CD4-positive, alpha-beta memory T cell (primary cell): ENCODE measurements around the gene TAPBPL. TPM values are rescaled to one million over a fixed set of nuclear protein-coding genes. Genes with fewer than 3 reads are reported as not detected.
A peak's percentile ranks its signal among the peaks of the same experiment; 100 is the strongest.

ENCODE experiments used
- CTCF ChIA-PET: fragments of 350-600 bp; sonication (Branson Sonifier 250); formaldehyde crosslinking; loops from one replicate; lab custom pipeline; 2021; ENCODE audit warnings: inconsistent platforms; ENCODE audit not compliant: partially characterized antibody; lab: Charles Lee
- POLR2A ChIA-PET: fragments of 350-600 bp; sonication (Branson Sonifier 250); formaldehyde crosslinking; loops from one replicate; lab custom pipeline; 2021; ENCODE audit not compliant: partially characterized antibody; lab: Charles Lee
- DNase-seq, 5 donors: peaks; one replicate each; pipeline versions ENCODE4 v3.0.0 to v3.0.0-alpha.2; 2020 to 2022; ENCODE audit warnings: mixed read lengths in 1 of 5
- H3K27ac ChIP-seq: one replicate; pipeline ENCODE4 v1.7.0; 2013; ENCODE audit warnings: low read depth, low read length
- H3K27me3 ChIP-seq: 2 replicates; pipeline ENCODE4 v1.7.0; 2013; ENCODE audit warnings: mild to moderate bottlenecking, low read length, moderate library complexity; ENCODE audit not compliant: insufficient read depth
- H3K36me3 ChIP-seq: 2 replicates; pipeline ENCODE4 v1.7.0; 2013; ENCODE audit warnings: mild to moderate bottlenecking, low read length, moderate library complexity; ENCODE audit not compliant: insufficient read depth
- H3K4me1 ChIP-seq: 2 replicates; pipeline ENCODE4 v1.7.0; 2013; ENCODE audit warnings: mild to moderate bottlenecking, low read length, moderate library complexity; ENCODE audit not compliant: insufficient read depth
- H3K4me3 ChIP-seq, 2 donors: one replicate each; pipeline ENCODE4 v1.7.0; 2013; ENCODE audit warnings: low read length in 2 of 2, mild to moderate bottlenecking in 1 of 2
- H3K9me3 ChIP-seq, 2 donors: one replicate each; pipeline ENCODE4 v1.7.0; 2013; ENCODE audit warnings: low read length in 2 of 2, control low read depth in 1 of 2; ENCODE audit not compliant: control insufficient read depth in 1 of 2
- H3K27ac Mint-ChIP-seq, 7 donors: one replicate each; pipeline ENCODE4 v1.8.0; 2020 to 2021; ENCODE audit warnings: mixed read lengths in 7 of 7, mild to moderate bottlenecking in 6 of 7, inconsistent platforms in 3 of 7, moderate library complexity in 3 of 7
- H3K27me3 Mint-ChIP-seq, 2 donors: one replicate each; pipeline ENCODE4 v1.8.0; 2020 to 2021; ENCODE audit warnings: mixed read lengths in 2 of 2
- H3K36me3 Mint-ChIP-seq, 2 donors: one replicate each; pipeline ENCODE4 v1.8.0; 2020 to 2021; ENCODE audit warnings: mixed read lengths in 2 of 2, inconsistent platforms in 1 of 2, mild to moderate bottlenecking in 1 of 2
- H3K4me1 Mint-ChIP-seq, 4 donors: one replicate each; pipeline ENCODE4 v1.8.0; 2020 to 2021; ENCODE audit warnings: mixed read lengths in 4 of 4, mild to moderate bottlenecking in 1 of 4
- H3K4me3 Mint-ChIP-seq, 8 donors: one replicate each; pipeline ENCODE4 v1.8.0; 2020 to 2021; ENCODE audit warnings: mixed read lengths in 8 of 8, mild to moderate bottlenecking in 7 of 8, moderate library complexity in 6 of 8, inconsistent platforms in 3 of 8
- H3K9me3 Mint-ChIP-seq, 8 donors: one replicate each; pipeline ENCODE4 v1.8.0; 2020 to 2021; ENCODE audit warnings: mixed read lengths in 8 of 8, mild to moderate bottlenecking in 5 of 8, inconsistent platforms in 3 of 8, moderate library complexity in 1 of 8
- intact Hi-C: fragments of 100-400 bp; cut with micrococcal nuclease; formaldehyde crosslinking; loops from one replicate; pipeline ENCODE4 v1.15.1; 2023
- polyA plus RNA-seq, 2 donors: library from polyadenylated mRNA; unstranded; fragments of 300-500 nt; fragmentation: Illumina TruSeq; gene quantifications; one replicate each; pipeline ENCODE4 v1.2.3, GENCODE V29; 2021
- total RNA-seq, 2 experiments: library from RNA; stranded (reverse); gene quantifications; one replicate each; pipeline ENCODE4 v1.2.3, GENCODE V29; 2021

Gene TAPBPL
- total and polyA plus RNA-seq, 4 experiments from 2014 or later, result 66.4 to 116 (median 84.6) TPM

- ChIA-PET POLR2A (interaction anchor here (1.5 to 18.0 kb wide), 10 partner anchors 8 to 108 kb away, joined by 5 to 728 read pairs (median 24); partner anchors contain the start of genes GAPDH, TAPBPL and VAMP1), CTCF (interaction anchor here (1.0 to 15.4 kb wide), 9 partner anchors 9 to 429 kb away, joined by 3 to 247 read pairs (median 10); partner anchors contain the start of genes GAPDH and VAMP1)
- peak overlapping the region; percentile 83 to 99 (median 96) for H3K4me3 Mint-ChIP-seq
- Histone ChIP-seq H3K27me3 (no peaks in the 10 kb centered on the region), H3K36me3 (no peaks in the 10 kb centered on the region), H3K27ac (peak overlapping the region; percentile 41), H3K4me3 (no peak overlapping the region), H3K4me1 (peaks cover 37% of the 10 kb centered on the region), H3K9me3 (no peaks in the 10 kb centered on the region)
- intact Hi-C loops, result no loop called here
- no peak for DNase-seq
- peaks cover 23 to 28% of the 10 kb centered on the region in 2 donors for H3K36me3 Mint-ChIP-seq
- H3K9me3 Mint-ChIP-seq, result no peaks in the 10 kb centered on the region
- peaks cover 28 to 64% (median 40%) of the 10 kb centered on the region in 4 donors for H3K4me1 Mint-ChIP-seq
- H3K27me3 Mint-ChIP-seq, result no peaks in the 10 kb centered on the region
- H3K27ac Mint-ChIP-seq, result peak overlapping the region; percentile 80 to 99 (median 92)
Observed at GRCh38 chr12:6443361-6443983, 8.4 kb upstream of the TAPBPL start.

GRCh38 chr12:6444031-6444430 lies 7.8 kb upstream of the TAPBPL start:
- H3K9me3 Mint-ChIP-seq, result no peaks in the 10 kb centered on the region
- intact Hi-C loops, result loop anchor here (1.0 kb wide), 4 partner anchors 8 to 18 kb away; partner anchors contain the start of gene TAPBPL
- peak overlapping the region; percentile 80 to 99 (median 93) for H3K27ac Mint-ChIP-seq
- CTCF ChIA-PET, result interaction anchor here (1.0 to 15.4 kb wide), 9 partner anchors 9 to 428 kb away, joined by 3 to 247 read pairs (median 10); partner anchors contain the start of genes GAPDH and VAMP1
- Histone ChIP-seq H3K27ac (peak overlapping the region; percentile 41), H3K9me3 (no peaks in the 10 kb centered on the region), H3K4me3 (no peak overlapping the region), H3K27me3 (no peaks in the 10 kb centered on the region), H3K36me3 (no peaks in the 10 kb centered on the region), H3K4me1 (peaks cover 37% of the 10 kb centered on the region)
- DNase-seq, result no peak
- H3K4me3 Mint-ChIP-seq, result peak overlapping the region; percentile 83 to 99 (median 96)
- H3K4me1 Mint-ChIP-seq, result peaks cover 28 to 64% (median 40%) of the 10 kb centered on the region in 4 donors
- POLR2A ChIA-PET, result interaction anchor here (1.2 to 18.0 kb wide), 11 partner anchors 8 to 108 kb away, joined by 3 to 728 read pairs (median 19); partner anchors contain the start of genes GAPDH, TAPBPL and VAMP1
- no peaks in the 10 kb centered on the region for H3K27me3 Mint-ChIP-seq
- peaks cover 23 to 28% of the 10 kb centered on the region in 2 donors for H3K36me3 Mint-ChIP-seq

- no peaks in the 10 kb centered on the region for H3K9me3 Mint-ChIP-seq
- CTCF ChIA-PET, result interaction anchor here (1.0 to 15.4 kb wide), 11 partner anchors 10 to 110 kb away, joined by 3 to 247 read pairs (median 5); partner anchors contain the start of genes GAPDH and VAMP1
- H3K27ac Mint-ChIP-seq, result peak within 1 kb of the TSS; percentile 91 to 99 (median 95)
- H3K36me3 ChIP-seq, result peaks cover under 1% of the 10 kb centered on the region
- H3K27me3 ChIP-seq, result no peaks in the 10 kb centered on the region
- peak within 1 kb of the TSS; percentile 73 for H3K27ac ChIP-seq
- H3K4me3 ChIP-seq, result peak within 1 kb of the TSS; percentile 94 to 99
- H3K36me3 Mint-ChIP-seq, result peaks cover 23 to 31% of the 10 kb centered on the region in 2 donors
- no peaks in the 10 kb centered on the region for H3K27me3 Mint-ChIP-seq
- intact Hi-C loops, result loop anchor here (1.0 kb wide), 4 partner anchors 7 to 18 kb away; partner anchors contain the start of gene TAPBPL
- POLR2A ChIA-PET, result interaction anchor here (0.6 to 18.0 kb wide), 17 partner anchors 7 to 187 kb away, joined by 3 to 728 read pairs (median 6); partner anchors contain the start of genes GAPDH, MRPL51, TAPBPL and VAMP1
- peak within 1 kb of the TSS; percentile 94 to 99 (median 98) for H3K4me3 Mint-ChIP-seq
- H3K9me3 ChIP-seq, result no peaks in the 10 kb centered on the region
- DNase-seq, result peak; percentile 57 to 63 (median 58)
- peaks cover 41% of the 10 kb centered on the region for H3K4me1 ChIP-seq
- H3K4me1 Mint-ChIP-seq, result peaks cover 28 to 67% (median 42%) of the 10 kb centered on the region in 4 donors
Observed at GRCh38 chr12:6444704-6445688, 6.8 kb upstream of the TAPBPL start, which contains the start of gene CD27. Gene CD27, plus strand, starts transcription at chr12:6444955. Its CDS starts 141 bp downstream, at chr12:6445096.

GRCh38 chr12:6450091-6450868 lies 1.6 kb upstream of the TAPBPL start:
- POLR2A ChIA-PET, result interaction anchor here (0.7 to 18.0 kb wide), 12 partner anchors 8 to 121 kb away, joined by 3 to 728 read pairs (median 36); partner anchors contain the start of genes GAPDH, MRPL51 and VAMP1

GRCh38 chr12:6450869-6451347 lies 934 bp upstream of the TAPBPL start:
- CTCF ChIA-PET, result interaction anchor here (0.9 to 15.4 kb wide), 7 partner anchors 12 to 127 kb away, joined by 3 to 247 read pairs (median 11); partner anchors contain the start of gene VAMP1
- Mint-ChIP-seq H3K36me3 (peaks cover 50 to 71% of the 10 kb centered on the region in 2 donors), H3K9me3 (no peaks in the 10 kb centered on the region), H3K27ac (peak overlapping the region; percentile 95 to 99 (median 99)), H3K4me1 (peaks cover 47 to 80% (median 62%) of the 10 kb centered on the region in 4 donors), H3K27me3 (no peaks in the 10 kb centered on the region), H3K4me3 (peak overlapping the region; percentile 96 to 100 (median 98))
- peak overlapping the region; percentile 80 for H3K4me3 ChIP-seq
- peaks cover 71% of the 10 kb centered on the region for H3K4me1 ChIP-seq
- peaks cover 22% of the 10 kb centered on the region for H3K36me3 ChIP-seq
- POLR2A ChIA-PET, result interaction anchor here (0.6 to 18.0 kb wide), 20 partner anchors 8 to 401 kb away, joined by 3 to 728 read pairs (median 13); partner anchors contain the start of genes CDCA3, COPS7A, GAPDH and MRPL51
- H3K27me3 ChIP-seq, result no peaks in the 10 kb centered on the region
- intact Hi-C loops, result no loop called here
- no peaks in the 10 kb centered on the region for H3K9me3 ChIP-seq
- peak overlapping the region; percentile 99 for H3K27ac ChIP-seq
- no peak for DNase-seq

More at GRCh38 chr12:6450091-6450868, 1.6 kb upstream of the TAPBPL start:
- peak overlapping the region; percentile 33 to 100 (median 97) for H3K4me3 Mint-ChIP-seq
- no peaks in the 10 kb centered on the region for H3K27me3 Mint-ChIP-seq
- no peaks in the 10 kb centered on the region for H3K9me3 Mint-ChIP-seq
- Histone ChIP-seq H3K4me3 (no peak overlapping the region), H3K27ac (peak overlapping the region; percentile 99), H3K36me3 (peaks cover 22% of the 10 kb centered on the region), H3K9me3 (no peaks in the 10 kb centered on the region), H3K4me1 (peaks cover 72% of the 10 kb centered on the region), H3K27me3 (no peaks in the 10 kb centered on the region)
- CTCF ChIA-PET, result interaction anchor here (1.0 to 15.4 kb wide), 8 partner anchors 12 to 127 kb away, joined by 3 to 247 read pairs (median 8); partner anchors contain the start of gene VAMP1
- DNase-seq, result no peak
- peaks cover 46 to 82% (median 61%) of the 10 kb centered on the region in 4 donors for H3K4me1 Mint-ChIP-seq
- intact Hi-C loops, result no loop called here
- H3K27ac Mint-ChIP-seq, result peak overlapping the region; percentile 86 to 99 (median 99)
- H3K36me3 Mint-ChIP-seq, result peaks cover 53 to 71% of the 10 kb centered on the region in 2 donors
